ENCODE data around the gene FAM200B. TPM values are rescaled to one million over a fixed set of nuclear protein-coding genes. Genes with fewer than 3 reads are reported as not detected.

The FAM200B gene
- total RNA-seq, 1 donor from 2014 or later = 27.4 TPM

DNA sequence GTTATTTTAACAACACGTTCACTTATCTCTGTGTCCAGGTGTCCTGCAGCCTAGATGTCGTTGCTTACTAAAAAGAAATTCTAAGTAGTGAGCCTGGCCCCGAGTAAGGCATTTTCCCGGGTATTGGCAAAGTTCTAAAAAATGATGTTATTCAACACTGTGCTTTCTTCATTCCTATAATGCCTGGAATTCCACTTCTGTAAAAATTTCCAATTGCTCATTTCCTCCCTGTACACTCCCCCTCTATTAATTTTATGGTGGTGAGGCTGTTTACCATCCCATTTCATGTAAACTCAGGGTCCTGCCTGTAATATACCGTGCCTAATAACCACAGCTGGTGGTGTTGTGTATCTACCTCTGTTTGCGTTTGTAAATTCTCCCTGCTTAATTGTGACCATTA, 35.5 kb downstream of the FAM200B start:
- H3K4me3 Mint-ChIP-seq (ENCODE audit: unreplicated experiment) = no peak overlapping the region
- DNase-seq = no peak
- no peak for TF ChIP-seq CTCF (IDR thresholded peaks at IDR 0.05; ENCODE audit: partially characterized antibody, unreplicated experiment)
- H3K27me3 Mint-ChIP-seq (ENCODE audit: unreplicated experiment) = no peaks in the 10 kb centered on the region
- no peaks in the 10 kb centered on the region for H3K4me1 Mint-ChIP-seq (ENCODE audit: low read depth, unreplicated experiment)
- no peak overlapping the region for H3K27ac Mint-ChIP-seq (ENCODE audit: unreplicated experiment)
- no peaks in the 10 kb centered on the region for H3K9me3 Mint-ChIP-seq (ENCODE audit: unreplicated experiment)
- H3K36me3 Mint-ChIP-seq (ENCODE audit: unreplicated experiment) = no peaks in the 10 kb centered on the region

DNA sequence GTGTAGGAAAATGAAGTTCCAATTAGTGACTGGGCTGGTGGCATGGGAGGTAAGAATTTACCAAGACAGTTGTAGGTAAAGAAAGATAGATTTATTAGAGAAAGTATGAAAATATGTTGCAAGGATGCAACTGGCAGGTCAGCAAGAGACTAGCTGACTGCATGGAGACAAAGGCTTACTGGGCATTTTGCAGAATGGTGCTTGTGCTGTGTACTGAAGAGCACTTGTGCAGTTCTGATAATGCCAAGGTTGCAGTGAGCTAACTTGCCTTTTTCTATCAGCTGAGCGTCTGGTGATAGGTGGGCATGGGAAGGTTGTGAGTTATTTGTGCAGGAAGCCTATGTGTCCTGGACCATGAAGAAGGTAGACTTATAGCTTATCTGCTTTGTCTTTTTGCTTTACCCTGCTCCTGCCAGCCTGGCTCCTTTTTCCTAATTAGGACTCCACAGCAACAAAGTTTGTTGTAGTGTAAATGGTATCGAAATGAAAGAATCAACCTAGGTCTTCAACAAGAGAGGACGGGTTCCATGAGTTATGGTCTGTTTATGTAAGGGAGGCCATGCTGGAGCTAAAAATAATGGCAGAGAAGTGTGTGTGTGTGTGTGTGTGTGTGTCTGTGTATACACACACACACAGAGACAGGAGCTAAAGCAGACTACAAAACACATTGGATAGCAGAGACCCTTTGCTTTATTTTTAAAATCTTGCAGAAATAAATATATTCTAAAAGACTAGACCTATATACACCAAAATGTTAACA, 36.2 kb downstream of the FAM200B start:
- Mint-ChIP-seq H3K4me3 (ENCODE audit: unreplicated experiment) (no peak overlapping the region), H3K9me3 (ENCODE audit: unreplicated experiment) (no peaks in the 10 kb centered on the region), H3K27me3 (ENCODE audit: unreplicated experiment) (no peaks in the 10 kb centered on the region), H3K36me3 (ENCODE audit: unreplicated experiment) (no peaks in the 10 kb centered on the region), H3K4me1 (ENCODE audit: low read depth, unreplicated experiment) (no peaks in the 10 kb centered on the region), H3K27ac (ENCODE audit: unreplicated experiment) (no peak overlapping the region)
- TF ChIP-seq CTCF (IDR thresholded peaks at IDR 0.05; ENCODE audit: partially characterized antibody, unreplicated experiment) = no peak
- no peak for DNase-seq

GRCh38 chr4:15718465-15718864, 36.8 kb downstream of the FAM200B start:
- H3K4me3 Mint-ChIP-seq (ENCODE audit: unreplicated experiment) = no peak overlapping the region
- no peak for DNase-seq
- no peaks in the 10 kb centered on the region for H3K4me1 Mint-ChIP-seq (ENCODE audit: low read depth, unreplicated experiment)
- no peaks in the 10 kb centered on the region for H3K36me3 Mint-ChIP-seq (ENCODE audit: unreplicated experiment)
- no peak for TF ChIP-seq CTCF (IDR thresholded peaks at IDR 0.05; ENCODE audit: partially characterized antibody, unreplicated experiment)
- H3K9me3 Mint-ChIP-seq (ENCODE audit: unreplicated experiment) = no peaks in the 10 kb centered on the region
- no peak overlapping the region for H3K27ac Mint-ChIP-seq (ENCODE audit: unreplicated experiment)
- no peaks in the 10 kb centered on the region for H3K27me3 Mint-ChIP-seq (ENCODE audit: unreplicated experiment)

DNA sequence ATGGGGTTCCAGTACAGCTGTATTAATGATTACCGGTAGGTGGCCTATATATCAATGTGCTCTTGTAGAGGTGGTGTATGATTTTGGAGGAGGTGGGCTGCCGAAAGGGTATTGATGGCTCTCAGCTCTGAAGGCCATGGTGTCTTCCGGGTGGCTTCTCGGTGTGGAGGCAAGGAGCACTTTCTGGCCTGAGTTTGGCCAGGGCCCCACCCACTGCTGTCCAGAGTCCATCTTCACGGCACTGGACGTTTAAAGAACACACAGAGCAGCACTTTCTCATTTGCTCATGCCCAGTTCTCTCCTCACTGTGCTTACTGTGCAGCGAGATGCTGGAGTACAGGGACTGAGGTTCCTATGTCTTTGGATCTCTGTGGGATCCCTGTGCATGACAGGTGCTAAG, 37.3 kb downstream of the FAM200B start:
- Mint-ChIP-seq H3K27me3 (ENCODE audit: unreplicated experiment) (no peaks in the 10 kb centered on the region), H3K4me3 (ENCODE audit: unreplicated experiment) (no peak overlapping the region), H3K9me3 (ENCODE audit: unreplicated experiment) (no peaks in the 10 kb centered on the region), H3K27ac (ENCODE audit: unreplicated experiment) (no peak overlapping the region), H3K36me3 (ENCODE audit: unreplicated experiment) (no peaks in the 10 kb centered on the region), H3K4me1 (ENCODE audit: low read depth, unreplicated experiment) (no peaks in the 10 kb centered on the region)
- DNase-seq = no peak
- TF ChIP-seq CTCF (IDR thresholded peaks at IDR 0.05; ENCODE audit: partially characterized antibody, unreplicated experiment) = no peak

- Mint-ChIP-seq H3K27me3 (ENCODE audit: unreplicated experiment) (no peaks in the 10 kb centered on the region), H3K9me3 (ENCODE audit: unreplicated experiment) (no peaks in the 10 kb centered on the region), H3K4me3 (ENCODE audit: unreplicated experiment) (no peak overlapping the region), H3K36me3 (ENCODE audit: unreplicated experiment) (no peaks in the 10 kb centered on the region), H3K4me1 (ENCODE audit: low read depth, unreplicated experiment) (no peaks in the 10 kb centered on the region), H3K27ac (ENCODE audit: unreplicated experiment) (no peak overlapping the region)
- no peak for TF ChIP-seq CTCF (IDR thresholded peaks at IDR 0.05; ENCODE audit: partially characterized antibody, unreplicated experiment)
- DNase-seq = no peak
Observed at GRCh38 chr4:15719506-15719905, 37.9 kb downstream of the FAM200B start.
